ENCODE results near the gene MYOC. TPM values are rescaled to one million over a fixed set of nuclear protein-coding genes. Genes with fewer than 3 reads are reported as not detected.
"Not testable (repeated sequence)": the region's sequence is repeated elsewhere in the genome, so short reads cannot be mapped to it uniquely, and the experiment has no call there.

MYOC gene
- polyA plus RNA-seq, 1 donor = 0.60 TPM

GRCh38 chr1:171606402-171606941 lies 46.0 kb downstream of the MYOC start:
- H3K9me3 ChIP-seq (ENCODE audit: control insufficient read depth, low read depth, low read length) = no peaks in the 10 kb centered on the region
- WGBS (ENCODE audit: insufficient coverage, low lambda C conversion rate) = 62% methylated on average over 2 of the region's 10 CpGs
- no peaks in the 10 kb centered on the region for H3K4me1 ChIP-seq (ENCODE audit: control insufficient read depth, insufficient read depth, low read length)
- no peaks in the 10 kb centered on the region for H3K27me3 ChIP-seq (ENCODE audit: control insufficient read depth, insufficient read depth, low read length)
- H3K4me3 ChIP-seq (ENCODE audit: low read length) = no peak overlapping the region
- no peaks in the 10 kb centered on the region for H3K36me3 ChIP-seq (ENCODE audit: control insufficient read depth, insufficient read depth, low read length)
- no peak overlapping the region for H3K27ac ChIP-seq (ENCODE audit: low read length)
- no peak for DNase-seq

DNA sequence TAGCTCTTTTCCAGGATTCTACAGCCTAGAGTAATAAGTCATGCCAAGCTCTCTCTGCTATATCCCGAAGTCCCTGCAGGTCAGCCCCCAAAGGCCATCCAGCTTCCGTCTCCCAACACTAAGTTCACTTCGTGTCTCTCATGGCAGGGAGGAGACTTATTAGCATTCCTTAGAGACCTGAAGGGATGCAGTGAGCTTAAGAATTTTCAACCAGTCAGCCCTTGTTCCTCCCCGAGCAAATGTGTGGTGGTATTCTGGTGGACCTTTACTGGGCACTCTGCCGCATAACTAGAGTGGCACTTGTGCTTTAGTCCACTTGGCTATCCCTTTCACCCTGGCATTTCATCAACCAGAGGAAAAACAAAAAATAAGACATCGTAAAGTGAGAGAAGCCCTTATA lies 49.4 kb downstream of the MYOC start:
- H3K36me3 ChIP-seq (ENCODE audit: control insufficient read depth, insufficient read depth, low read length); H3K4me3 ChIP-seq (ENCODE audit: low read length); DNase-seq; H3K9me3 ChIP-seq (ENCODE audit: control insufficient read depth, low read depth, low read length); H3K27ac ChIP-seq (ENCODE audit: low read length); H3K27me3 ChIP-seq (ENCODE audit: control insufficient read depth, insufficient read depth, low read length); H3K4me1 ChIP-seq (ENCODE audit: control insufficient read depth, insufficient read depth, low read length): not testable (repeated sequence)
- WGBS (ENCODE audit: insufficient coverage, low lambda C conversion rate) = no CpG with 5 or more reads among the region's 6 CpGs

DNA sequence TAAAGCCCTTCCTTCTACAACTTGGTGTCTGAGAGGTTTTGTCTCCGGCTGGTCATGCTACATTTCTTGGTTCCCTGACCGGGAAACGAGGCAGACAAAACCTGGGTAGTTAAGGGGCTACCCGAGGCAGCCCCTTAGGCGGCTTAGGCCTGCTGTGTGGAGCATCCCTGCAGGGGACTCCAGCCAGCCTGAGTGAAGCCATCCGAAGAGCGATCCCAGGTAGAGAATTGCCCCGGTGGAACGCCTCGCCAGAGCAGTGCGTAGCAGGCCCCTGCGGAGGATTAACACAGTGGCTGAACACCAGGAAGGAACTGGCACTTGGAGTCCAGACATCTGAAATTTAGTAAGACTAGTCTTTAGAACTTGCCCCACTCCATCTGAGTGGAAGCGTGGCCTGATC lies 51.6 kb downstream of the MYOC start:
- no CpG with 5 or more reads among the region's 13 CpGs for WGBS (ENCODE audit: insufficient coverage, low lambda C conversion rate)
- no peaks in the 10 kb centered on the region for H3K9me3 ChIP-seq (ENCODE audit: control insufficient read depth, low read depth, low read length)
- no peak overlapping the region for H3K27ac ChIP-seq (ENCODE audit: low read length)
- no peaks in the 10 kb centered on the region for H3K36me3 ChIP-seq (ENCODE audit: control insufficient read depth, insufficient read depth, low read length)
- no peak for DNase-seq
- H3K27me3 ChIP-seq (ENCODE audit: control insufficient read depth, insufficient read depth, low read length) = no peaks in the 10 kb centered on the region
- no peaks in the 10 kb centered on the region for H3K4me1 ChIP-seq (ENCODE audit: control insufficient read depth, insufficient read depth, low read length)
- H3K4me3 ChIP-seq (ENCODE audit: low read length) = no peak overlapping the region

DNA sequence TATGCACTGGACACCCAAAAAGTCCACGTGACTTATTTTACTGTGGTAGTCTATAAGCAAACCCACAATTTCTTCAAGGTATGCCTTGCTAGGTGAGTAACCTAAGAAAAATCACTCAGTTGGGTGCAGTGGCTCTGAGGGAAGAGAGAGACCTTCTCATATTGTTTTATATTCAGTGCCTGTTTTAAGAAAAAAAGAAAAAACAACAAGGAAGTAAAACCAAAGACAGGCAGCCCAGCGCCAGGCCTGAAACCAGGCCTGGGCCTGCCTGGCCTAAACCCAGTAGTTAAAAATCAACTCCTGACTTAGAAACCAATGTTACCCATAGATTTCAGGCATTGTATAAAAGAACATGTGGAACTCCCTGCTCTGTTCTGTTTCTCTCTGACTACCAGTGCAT lies 52.2 kb downstream of the MYOC start:
- no CpG with 5 or more reads among the region's 2 CpGs for WGBS (ENCODE audit: insufficient coverage, low lambda C conversion rate)
- H3K4me3 ChIP-seq (ENCODE audit: low read length); H3K9me3 ChIP-seq (ENCODE audit: control insufficient read depth, low read depth, low read length); H3K4me1 ChIP-seq (ENCODE audit: control insufficient read depth, insufficient read depth, low read length); H3K36me3 ChIP-seq (ENCODE audit: control insufficient read depth, insufficient read depth, low read length); H3K27ac ChIP-seq (ENCODE audit: low read length); DNase-seq; H3K27me3 ChIP-seq (ENCODE audit: control insufficient read depth, insufficient read depth, low read length): not testable (repeated sequence)

DNA sequence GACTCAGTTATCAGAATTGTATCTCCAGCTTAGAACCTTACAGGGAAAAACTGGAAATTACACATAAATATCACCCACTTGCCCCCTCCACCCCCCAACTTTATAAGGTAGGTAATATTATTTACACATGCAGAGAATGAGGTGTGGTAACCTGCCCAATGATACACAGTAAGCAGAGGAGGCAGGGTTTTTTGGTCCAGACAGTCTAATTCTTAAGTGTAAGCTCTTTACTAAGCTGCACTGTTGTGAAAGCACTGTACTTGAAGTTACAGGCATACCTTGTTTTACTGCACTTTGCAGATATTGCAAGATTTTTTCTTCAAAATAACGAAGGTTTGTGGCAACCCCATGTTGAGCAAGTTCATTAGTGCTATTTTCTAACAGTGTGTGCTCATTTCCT lies 55.3 kb downstream of the MYOC start:
- no CpG with 5 or more reads among the region's 1 CpG for WGBS (ENCODE audit: insufficient coverage, low lambda C conversion rate)
- no peaks in the 10 kb centered on the region for H3K4me1 ChIP-seq (ENCODE audit: control insufficient read depth, insufficient read depth, low read length)
- no peaks in the 10 kb centered on the region for H3K27me3 ChIP-seq (ENCODE audit: control insufficient read depth, insufficient read depth, low read length)
- no peak for DNase-seq
- H3K4me3 ChIP-seq (ENCODE audit: low read length) = no peak overlapping the region
- H3K9me3 ChIP-seq (ENCODE audit: control insufficient read depth, low read depth, low read length) = no peaks in the 10 kb centered on the region
- peak overlapping the region; percentile 43 for H3K27ac ChIP-seq (ENCODE audit: low read length)
- peaks cover 10% of the 10 kb centered on the region for H3K36me3 ChIP-seq (ENCODE audit: control insufficient read depth, insufficient read depth, low read length)

- Histone ChIP-seq H3K4me3 (ENCODE audit: low read length) (no peak overlapping the region), H3K27ac (ENCODE audit: low read length) (peak overlapping the region; percentile 43)
- no CpG with 5 or more reads among the region's 2 CpGs for WGBS (ENCODE audit: insufficient coverage, low lambda C conversion rate)
Measured at GRCh38 chr1:171596705-171597104, 55.8 kb downstream of the MYOC start.

GRCh38 chr1:171596119-171596518 lies 56.4 kb downstream of the MYOC start:
- H3K36me3 ChIP-seq (ENCODE audit: control insufficient read depth, insufficient read depth, low read length) = peaks cover 21% of the 10 kb centered on the region
- no peak overlapping the region for H3K4me3 ChIP-seq (ENCODE audit: low read length)
- peak; percentile 12 to 37 for DNase-seq
- no peaks in the 10 kb centered on the region for H3K4me1 ChIP-seq (ENCODE audit: control insufficient read depth, insufficient read depth, low read length)
- H3K9me3 ChIP-seq (ENCODE audit: control insufficient read depth, low read depth, low read length) = no peaks in the 10 kb centered on the region
- 100% methylated on average over 1 of the region's 1 CpG for WGBS (ENCODE audit: insufficient coverage, low lambda C conversion rate)
- H3K27me3 ChIP-seq (ENCODE audit: control insufficient read depth, insufficient read depth, low read length) = no peaks in the 10 kb centered on the region
- H3K27ac ChIP-seq (ENCODE audit: low read length) = peak overlapping the region; percentile 73

More at GRCh38 chr1:171596705-171597104, 55.8 kb downstream of the MYOC start:
- H3K9me3 ChIP-seq (ENCODE audit: control insufficient read depth, low read depth, low read length) = no peaks in the 10 kb centered on the region
- H3K4me1 ChIP-seq (ENCODE audit: control insufficient read depth, insufficient read depth, low read length) = no peaks in the 10 kb centered on the region
- peaks cover 15% of the 10 kb centered on the region for H3K36me3 ChIP-seq (ENCODE audit: control insufficient read depth, insufficient read depth, low read length)
- DNase-seq = no peak
- H3K27me3 ChIP-seq (ENCODE audit: control insufficient read depth, insufficient read depth, low read length) = no peaks in the 10 kb centered on the region

GRCh38 chr1:171595324-171595723 lies 57.2 kb downstream of the MYOC start:
- WGBS (ENCODE audit: insufficient coverage, low lambda C conversion rate) = 80% methylated on average over 1 of the region's 1 CpG
- no peaks in the 10 kb centered on the region for H3K4me1 ChIP-seq (ENCODE audit: control insufficient read depth, insufficient read depth, low read length)
- H3K4me3 ChIP-seq (ENCODE audit: low read length) = no peak overlapping the region
- peak; percentile 68 to 72 for DNase-seq
- peaks cover 26% of the 10 kb centered on the region for H3K36me3 ChIP-seq (ENCODE audit: control insufficient read depth, insufficient read depth, low read length)
- H3K9me3 ChIP-seq (ENCODE audit: control insufficient read depth, low read depth, low read length) = no peaks in the 10 kb centered on the region
- H3K27ac ChIP-seq (ENCODE audit: low read length) = peak overlapping the region; percentile 73
- no peaks in the 10 kb centered on the region for H3K27me3 ChIP-seq (ENCODE audit: control insufficient read depth, insufficient read depth, low read length)

DNA sequence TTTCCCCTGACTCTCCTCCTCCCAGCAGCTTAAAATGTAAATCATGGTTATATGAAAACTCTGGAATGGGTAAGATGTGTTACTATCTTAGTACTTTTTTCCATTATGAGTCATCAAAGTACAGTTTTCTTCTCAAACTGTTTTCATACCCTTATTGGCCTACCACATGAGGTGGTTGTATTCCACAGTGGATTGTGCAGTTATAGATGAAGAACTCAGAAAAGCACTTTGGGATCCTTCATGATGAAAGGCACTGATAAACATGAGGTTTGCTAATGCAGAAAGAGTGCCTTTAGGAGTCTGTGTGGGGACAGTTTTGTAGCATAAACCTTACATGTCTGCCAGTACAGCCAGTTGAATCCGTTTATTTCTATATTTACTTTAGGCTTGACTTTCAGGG lies 62.5 kb downstream of the MYOC start:
- no peak overlapping the region for H3K27ac ChIP-seq (ENCODE audit: low read length)
- H3K27me3 ChIP-seq (ENCODE audit: control insufficient read depth, insufficient read depth, low read length) = no peaks in the 10 kb centered on the region
- no peak for DNase-seq
- H3K4me3 ChIP-seq (ENCODE audit: low read length) = no peak overlapping the region
- peaks cover 65% of the 10 kb centered on the region for H3K36me3 ChIP-seq (ENCODE audit: control insufficient read depth, insufficient read depth, low read length)
- WGBS (ENCODE audit: insufficient coverage, low lambda C conversion rate) = 80% methylated on average over 1 of the region's 1 CpG
- no peaks in the 10 kb centered on the region for H3K4me1 ChIP-seq (ENCODE audit: control insufficient read depth, insufficient read depth, low read length)
- H3K9me3 ChIP-seq (ENCODE audit: control insufficient read depth, low read depth, low read length) = no peaks in the 10 kb centered on the region

- Histone ChIP-seq H3K27ac (ENCODE audit: low read length) (no peak overlapping the region), H3K9me3 (ENCODE audit: control insufficient read depth, low read depth, low read length) (no peaks in the 10 kb centered on the region), H3K36me3 (ENCODE audit: control insufficient read depth, insufficient read depth, low read length) (peaks cover 73% of the 10 kb centered on the region), H3K4me1 (ENCODE audit: control insufficient read depth, insufficient read depth, low read length) (no peaks in the 10 kb centered on the region), H3K4me3 (ENCODE audit: low read length) (no peak overlapping the region), H3K27me3 (ENCODE audit: control insufficient read depth, insufficient read depth, low read length) (no peaks in the 10 kb centered on the region)
- no peak for DNase-seq
- no CpG with 5 or more reads among the region's 2 CpGs for WGBS (ENCODE audit: insufficient coverage, low lambda C conversion rate)
Measured at GRCh38 chr1:171588230-171588629, 64.3 kb downstream of the MYOC start.

DNA sequence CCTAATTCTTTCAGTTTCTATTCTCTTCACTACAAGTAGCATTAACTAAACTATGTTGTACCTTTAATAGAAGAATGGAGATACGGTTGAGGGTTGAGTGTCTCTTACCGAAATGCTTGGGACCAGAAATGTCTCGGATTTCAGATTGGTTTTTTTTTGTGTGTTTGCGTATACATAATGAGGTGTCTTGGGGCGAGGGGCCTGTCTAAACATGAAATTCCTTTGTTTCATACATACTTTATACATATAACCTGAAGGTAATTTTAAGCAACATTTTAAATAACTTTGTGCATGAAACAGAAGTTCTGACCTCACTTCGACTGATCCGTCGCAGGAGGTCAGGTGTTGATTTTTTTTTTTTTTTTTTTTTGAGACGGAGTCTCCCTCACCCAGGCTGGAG lies 66.8 kb downstream of the MYOC start:
- Histone ChIP-seq H3K36me3 (ENCODE audit: control insufficient read depth, insufficient read depth, low read length) (peaks cover 80% of the 10 kb centered on the region), H3K4me1 (ENCODE audit: control insufficient read depth, insufficient read depth, low read length) (no peaks in the 10 kb centered on the region), H3K9me3 (ENCODE audit: control insufficient read depth, low read depth, low read length) (no peaks in the 10 kb centered on the region), H3K27ac (ENCODE audit: low read length) (no peak overlapping the region), H3K27me3 (ENCODE audit: control insufficient read depth, insufficient read depth, low read length) (no peaks in the 10 kb centered on the region), H3K4me3 (ENCODE audit: low read length) (no peak overlapping the region)
- DNase-seq = no peak
- 97% methylated on average over 4 of the region's 9 CpGs for WGBS (ENCODE audit: insufficient coverage, low lambda C conversion rate)

Data from large intestine (tissue), 3 donors.